SK-N-SH treated with all-trans-retinoic acid at 6 μM for 48 hours (cell line): ENCODE data around the gene MUL1.

Experiments
- ATAC-seq: fragments of 200-7000 bp; cut with Tn5 transposase; 3 replicates; pipeline ENCODE4 v1.9.1; 2020; ENCODE audit warnings: mild to moderate bottlenecking, moderate library complexity
- ARNTL ChIP-seq: fragments of 450-650 bp; formaldehyde crosslinking; IDR thresholded peaks from 2 replicates; pipeline ENCODE4 v1.5.0; 2020; ENCODE audit warnings: low read depth, mild to moderate bottlenecking, moderate library complexity, borderline replicate concordance
- CSDC2 ChIP-seq: fragments of 250-450 bp; sonication (Bioruptor Pico); IDR thresholded peaks from 2 replicates; pipeline ENCODE4 v1.5.0; 2020; ENCODE audit warnings: mild to moderate bottlenecking, moderate library complexity
- ESRRG ChIP-seq: fragments of 250-450 bp; sonication (Bioruptor Pico); IDR thresholded peaks from 2 replicates; pipeline ENCODE4 v1.6.1; 2021; ENCODE audit warnings: mild to moderate bottlenecking
- GLIS3 ChIP-seq: fragments of 250-450 bp; sonication (Bioruptor Pico); IDR thresholded peaks from 2 replicates; pipeline ENCODE4 v1.5.0; 2020; ENCODE audit warnings: mild to moderate bottlenecking, moderate library complexity
- OSR1 ChIP-seq: fragments of 250-450 bp; sonication (Bioruptor Pico); IDR thresholded peaks from 2 replicates; pipeline ENCODE4 v1.8.0; 2022; ENCODE audit warnings: moderate library complexity, mild to moderate bottlenecking, inconsistent platforms
- RARB ChIP-seq: fragments of 250-450 bp; sonication (Bioruptor Pico); IDR thresholded peaks from 2 replicates; pipeline ENCODE4 v1.8.0; 2021; ENCODE audit warnings: mild to moderate bottlenecking, moderate library complexity
- SNAI2 ChIP-seq: fragments of 250-450 bp; sonication (Bioruptor Pico); IDR thresholded peaks from 2 replicates; pipeline ENCODE4 v1.5.0; 2020; ENCODE audit warnings: mild to moderate bottlenecking, moderate library complexity
- TCF4 ChIP-seq: fragments of 250-450 bp; sonication (Bioruptor Pico); IDR thresholded peaks from 2 replicates; pipeline ENCODE4 v1.8.0; 2021; ENCODE audit warnings: mild to moderate bottlenecking, moderate library complexity, borderline replicate concordance
- TOX ChIP-seq: fragments of 250-450 bp; sonication (Bioruptor Pico); IDR thresholded peaks from 2 replicates; pipeline ENCODE4 v1.8.0; 2021; ENCODE audit warnings: mild to moderate bottlenecking, moderate library complexity, borderline replicate concordance
- ZFP3 ChIP-seq: fragments of 250-450 bp; sonication (Bioruptor Pico); IDR thresholded peaks from 2 replicates; pipeline ENCODE4 v1.5.0; 2020; ENCODE audit warnings: mild to moderate bottlenecking, moderate library complexity
- ZNF565 ChIP-seq: fragments of 450-650 bp; formaldehyde crosslinking; conservative IDR thresholded peaks from 2 replicates; pipeline ENCODE4 v1.5.0; 2020; ENCODE audit warnings: low read depth, mild to moderate bottlenecking, moderate library complexity
- TF ChIP-seq, protein P1 (sequence below): fragments of 250-450 bp; sonication (Bioruptor Pico); IDR thresholded peaks from 2 replicates; pipeline ENCODE4 v1.5.0; 2020; ENCODE audit warnings: mild to moderate bottlenecking, moderate library complexity
- TF ChIP-seq, protein P2 (sequence below): fragments of 250-450 bp; sonication (Bioruptor Pico); IDR thresholded peaks from 2 replicates; pipeline ENCODE4 v1.8.0; 2021; ENCODE audit warnings: low read depth, mild to moderate bottlenecking, moderate library complexity, borderline replicate concordance
- TF ChIP-seq, protein P3 (sequence below): fragments of 250-450 bp; sonication (Bioruptor Pico); IDR thresholded peaks from 2 replicates; pipeline ENCODE4 v1.5.1; 2021; ENCODE audit warnings: mild to moderate bottlenecking, moderate library complexity
- TF ChIP-seq, protein P4 (sequence below): fragments of 250-450 bp; sonication (Bioruptor Pico); IDR thresholded peaks from 2 replicates; pipeline ENCODE4 v1.5.1; 2020; ENCODE audit warnings: low read depth, mild to moderate bottlenecking, moderate library complexity
- TF ChIP-seq, protein P5 (sequence below): fragments of 250-450 bp; sonication (Bioruptor Pico); IDR thresholded peaks from 2 replicates; pipeline ENCODE4 v1.8.0; 2020; ENCODE audit warnings: mild to moderate bottlenecking, moderate library complexity, borderline replicate concordance

Gene MUL1

DNA sequence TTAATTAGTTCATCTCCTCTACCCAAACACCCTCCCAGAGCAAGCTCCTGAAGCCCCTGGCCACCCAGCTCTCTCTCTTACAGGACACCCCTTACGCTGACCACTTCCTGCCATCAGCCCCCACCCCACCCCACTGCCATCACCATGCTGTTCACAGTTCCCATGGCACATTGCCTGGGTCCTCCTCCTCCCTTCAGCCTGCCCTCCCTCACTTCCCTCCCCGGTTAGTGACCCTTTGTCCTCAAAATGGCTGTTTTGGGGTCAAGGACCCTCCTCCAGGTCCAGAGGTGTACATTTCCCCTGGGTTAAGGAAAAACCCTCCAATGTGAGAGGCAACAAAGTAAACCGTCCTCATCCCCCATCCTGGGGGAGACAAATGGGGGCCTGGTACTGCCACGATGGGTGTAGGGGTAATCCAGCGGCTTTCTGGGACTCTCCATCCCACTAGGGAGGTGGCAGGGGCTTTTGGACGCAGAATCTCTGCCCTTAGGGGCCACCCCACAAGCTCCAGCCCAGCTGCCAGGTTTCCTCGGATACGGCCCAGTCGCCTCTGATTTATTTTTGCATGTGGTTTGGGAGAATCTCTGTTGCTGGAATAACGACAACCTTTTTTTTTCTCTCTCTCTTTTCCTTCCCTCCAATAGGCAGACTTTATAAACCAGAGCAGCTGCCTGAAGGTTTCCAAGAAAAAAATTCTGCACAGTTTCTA, 30.4 kb downstream of the MUL1 start:
- no peak for ATAC-seq

DNA sequence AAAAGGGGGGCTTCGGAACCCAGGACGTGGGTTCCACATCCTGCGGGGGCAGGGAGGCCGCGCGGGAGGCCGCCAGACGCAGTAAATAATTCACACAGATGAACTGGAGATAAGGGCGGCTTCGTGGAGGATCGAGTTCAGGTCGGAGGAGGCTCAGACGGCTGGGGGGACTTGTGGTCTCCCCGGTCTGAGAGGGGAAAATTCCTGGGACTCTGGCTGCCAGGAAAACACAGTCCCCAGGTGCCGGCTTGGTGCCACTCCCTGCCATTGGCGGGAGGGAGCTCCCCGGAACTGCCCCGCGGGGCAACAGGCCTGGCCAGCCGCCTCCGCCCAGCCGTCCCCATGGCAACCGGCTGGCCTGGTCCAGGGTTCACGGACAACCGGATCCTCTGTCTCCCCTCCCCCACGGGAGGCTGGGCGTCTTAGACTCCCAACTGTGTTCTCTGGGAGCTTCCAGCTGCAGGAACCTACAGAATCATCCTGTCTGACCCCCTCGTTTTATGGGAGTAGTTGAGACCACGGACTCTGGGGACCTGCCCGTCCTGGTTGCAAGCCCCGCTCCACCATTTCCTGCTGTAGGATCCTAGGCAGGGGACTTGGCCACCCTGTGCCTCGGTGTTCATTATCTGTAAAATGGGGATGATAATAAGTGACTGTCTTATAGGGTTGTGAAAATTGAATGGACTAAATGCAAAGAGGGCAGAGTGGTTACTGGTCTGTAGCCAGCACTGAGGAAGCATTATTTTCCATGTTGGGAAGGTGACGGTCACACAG, 31.5 kb downstream of the MUL1 start:
- ATAC-seq: peak; percentile 61
- TF ChIP-seq ESRRG (CRISPR knock-in tag): no peak
- TF ChIP-seq TCF4 (CRISPR knock-in tag): peak; percentile 36; the same call in 1 of the 2 replicates
- TF ChIP-seq, protein P1, sequence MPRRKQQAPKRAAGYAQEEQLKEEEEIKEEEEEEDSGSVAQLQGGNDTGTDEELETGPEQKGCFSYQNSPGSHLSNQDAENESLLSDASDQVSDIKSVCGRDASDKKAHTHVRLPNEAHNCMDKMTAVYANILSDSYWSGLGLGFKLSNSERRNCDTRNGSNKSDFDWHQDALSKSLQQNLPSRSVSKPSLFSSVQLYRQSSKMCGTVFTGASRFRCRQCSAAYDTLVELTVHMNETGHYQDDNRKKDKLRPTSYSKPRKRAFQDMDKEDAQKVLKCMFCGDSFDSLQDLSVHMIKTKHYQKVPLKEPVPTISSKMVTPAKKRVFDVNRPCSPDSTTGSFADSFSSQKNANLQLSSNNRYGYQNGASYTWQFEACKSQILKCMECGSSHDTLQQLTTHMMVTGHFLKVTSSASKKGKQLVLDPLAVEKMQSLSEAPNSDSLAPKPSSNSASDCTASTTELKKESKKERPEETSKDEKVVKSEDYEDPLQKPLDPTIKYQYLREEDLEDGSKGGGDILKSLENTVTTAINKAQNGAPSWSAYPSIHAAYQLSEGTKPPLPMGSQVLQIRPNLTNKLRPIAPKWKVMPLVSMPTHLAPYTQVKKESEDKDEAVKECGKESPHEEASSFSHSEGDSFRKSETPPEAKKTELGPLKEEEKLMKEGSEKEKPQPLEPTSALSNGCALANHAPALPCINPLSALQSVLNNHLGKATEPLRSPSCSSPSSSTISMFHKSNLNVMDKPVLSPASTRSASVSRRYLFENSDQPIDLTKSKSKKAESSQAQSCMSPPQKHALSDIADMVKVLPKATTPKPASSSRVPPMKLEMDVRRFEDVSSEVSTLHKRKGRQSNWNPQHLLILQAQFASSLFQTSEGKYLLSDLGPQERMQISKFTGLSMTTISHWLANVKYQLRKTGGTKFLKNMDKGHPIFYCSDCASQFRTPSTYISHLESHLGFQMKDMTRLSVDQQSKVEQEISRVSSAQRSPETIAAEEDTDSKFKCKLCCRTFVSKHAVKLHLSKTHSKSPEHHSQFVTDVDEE (CRISPR knock-in tag): peak; percentile 64; the same call in 1 of the 2 replicates

More for the DNA sequence above, 30.4 kb downstream of the MUL1 start:
- TF ChIP-seq OSR1 (CRISPR knock-in tag) (no peak), GLIS3 (CRISPR knock-in tag) (no peak), ARNTL (CRISPR knock-in tag) (no peak), ZNF565 (no peak), RARB (CRISPR knock-in tag) (no peak), TOX (no peak), ZFP3 (CRISPR knock-in tag) (no peak), ESRRG (CRISPR knock-in tag) (no peak), CSDC2 (CRISPR knock-in tag) (no peak), SNAI2 (CRISPR knock-in tag) (no peak)
- TF ChIP-seq, protein P2, sequence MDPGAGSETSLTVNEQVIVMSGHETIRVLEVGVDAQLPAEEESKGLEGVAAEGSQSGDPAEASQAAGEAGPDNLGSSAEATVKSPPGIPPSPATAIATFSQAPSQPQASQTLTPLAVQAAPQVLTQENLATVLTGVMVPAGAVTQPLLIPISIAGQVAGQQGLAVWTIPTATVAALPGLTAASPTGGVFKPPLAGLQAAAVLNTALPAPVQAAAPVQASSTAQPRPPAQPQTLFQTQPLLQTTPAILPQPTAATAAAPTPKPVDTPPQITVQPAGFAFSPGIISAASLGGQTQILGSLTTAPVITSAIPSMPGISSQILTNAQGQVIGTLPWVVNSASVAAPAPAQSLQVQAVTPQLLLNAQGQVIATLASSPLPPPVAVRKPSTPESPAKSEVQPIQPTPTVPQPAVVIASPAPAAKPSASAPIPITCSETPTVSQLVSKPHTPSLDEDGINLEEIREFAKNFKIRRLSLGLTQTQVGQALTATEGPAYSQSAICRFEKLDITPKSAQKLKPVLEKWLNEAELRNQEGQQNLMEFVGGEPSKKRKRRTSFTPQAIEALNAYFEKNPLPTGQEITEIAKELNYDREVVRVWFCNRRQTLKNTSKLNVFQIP (CRISPR knock-in tag): no peak
- TF ChIP-seq, protein P1 (CRISPR knock-in tag): no peak
- TF ChIP-seq, protein P3, sequence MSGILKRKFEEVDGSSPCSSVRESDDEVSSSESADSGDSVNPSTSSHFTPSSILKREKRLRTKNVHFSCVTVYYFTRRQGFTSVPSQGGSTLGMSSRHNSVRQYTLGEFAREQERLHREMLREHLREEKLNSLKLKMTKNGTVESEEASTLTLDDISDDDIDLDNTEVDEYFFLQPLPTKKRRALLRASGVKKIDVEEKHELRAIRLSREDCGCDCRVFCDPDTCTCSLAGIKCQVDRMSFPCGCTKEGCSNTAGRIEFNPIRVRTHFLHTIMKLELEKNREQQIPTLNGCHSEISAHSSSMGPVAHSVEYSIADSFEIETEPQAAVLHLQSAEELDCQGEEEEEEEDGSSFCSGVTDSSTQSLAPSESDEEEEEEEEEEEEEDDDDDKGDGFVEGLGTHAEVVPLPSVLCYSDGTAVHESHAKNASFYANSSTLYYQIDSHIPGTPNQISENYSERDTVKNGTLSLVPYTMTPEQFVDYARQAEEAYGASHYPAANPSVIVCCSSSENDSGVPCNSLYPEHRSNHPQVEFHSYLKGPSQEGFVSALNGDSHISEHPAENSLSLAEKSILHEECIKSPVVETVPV: no peak
- TF ChIP-seq, protein P4, sequence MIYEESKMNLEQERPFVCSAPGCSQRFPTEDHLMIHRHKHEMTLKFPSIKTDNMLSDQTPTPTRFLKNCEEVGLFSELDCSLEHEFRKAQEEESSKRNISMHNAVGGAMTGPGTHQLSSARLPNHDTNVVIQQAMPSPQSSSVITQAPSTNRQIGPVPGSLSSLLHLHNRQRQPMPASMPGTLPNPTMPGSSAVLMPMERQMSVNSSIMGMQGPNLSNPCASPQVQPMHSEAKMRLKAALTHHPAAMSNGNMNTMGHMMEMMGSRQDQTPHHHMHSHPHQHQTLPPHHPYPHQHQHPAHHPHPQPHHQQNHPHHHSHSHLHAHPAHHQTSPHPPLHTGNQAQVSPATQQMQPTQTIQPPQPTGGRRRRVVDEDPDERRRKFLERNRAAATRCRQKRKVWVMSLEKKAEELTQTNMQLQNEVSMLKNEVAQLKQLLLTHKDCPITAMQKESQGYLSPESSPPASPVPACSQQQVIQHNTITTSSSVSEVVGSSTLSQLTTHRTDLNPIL: no peak
- TF ChIP-seq, protein P5, sequence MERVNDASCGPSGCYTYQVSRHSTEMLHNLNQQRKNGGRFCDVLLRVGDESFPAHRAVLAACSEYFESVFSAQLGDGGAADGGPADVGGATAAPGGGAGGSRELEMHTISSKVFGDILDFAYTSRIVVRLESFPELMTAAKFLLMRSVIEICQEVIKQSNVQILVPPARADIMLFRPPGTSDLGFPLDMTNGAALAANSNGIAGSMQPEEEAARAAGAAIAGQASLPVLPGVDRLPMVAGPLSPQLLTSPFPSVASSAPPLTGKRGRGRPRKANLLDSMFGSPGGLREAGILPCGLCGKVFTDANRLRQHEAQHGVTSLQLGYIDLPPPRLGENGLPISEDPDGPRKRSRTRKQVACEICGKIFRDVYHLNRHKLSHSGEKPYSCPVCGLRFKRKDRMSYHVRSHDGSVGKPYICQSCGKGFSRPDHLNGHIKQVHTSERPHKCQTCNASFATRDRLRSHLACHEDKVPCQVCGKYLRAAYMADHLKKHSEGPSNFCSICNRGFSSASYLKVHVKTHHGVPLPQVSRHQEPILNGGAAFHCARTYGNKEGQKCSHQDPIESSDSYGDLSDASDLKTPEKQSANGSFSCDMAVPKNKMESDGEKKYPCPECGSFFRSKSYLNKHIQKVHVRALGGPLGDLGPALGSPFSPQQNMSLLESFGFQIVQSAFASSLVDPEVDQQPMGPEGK (CRISPR knock-in tag): no peak
